HG03469 (cell line): ENCODE results near the gene ISG15.
"Not testable (repeated sequence)": the region's sequence is repeated elsewhere in the genome, so short reads cannot be mapped to it uniquely, and the experiment has no call there.

Experiments used
- ATAC-seq: cut with Tn5 transposase; IDR thresholded peaks from one replicate; pipeline ENCODE4 v1.9.1; 2021; ENCODE audit warnings: mild to moderate bottlenecking, moderate library complexity, moderate number of reproducible peaks; ENCODE audit not compliant: unreplicated experiment

The ISG15 gene

DNA sequence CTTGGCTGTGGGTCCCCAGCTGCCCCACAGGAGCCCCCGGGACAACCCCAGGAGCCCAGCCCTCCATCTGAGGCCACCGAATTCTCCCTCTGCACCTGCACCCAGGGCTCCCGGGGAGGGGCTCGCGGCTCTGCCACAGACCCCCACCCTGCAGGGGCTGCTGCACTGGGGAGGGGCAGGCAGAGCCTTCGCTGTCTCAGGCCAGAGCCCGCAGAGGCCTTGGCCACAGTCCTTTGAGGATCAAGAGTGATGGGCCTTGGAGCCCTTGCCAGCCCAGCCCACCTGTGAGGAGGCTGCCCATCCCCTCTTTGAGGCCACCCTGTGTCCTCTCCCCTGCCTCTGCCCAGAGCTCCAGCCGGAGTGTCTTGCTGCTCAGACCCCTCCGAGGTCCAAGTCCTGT is 37.9 kb upstream of the ISG15 start:
- no peak for ATAC-seq

DNA sequence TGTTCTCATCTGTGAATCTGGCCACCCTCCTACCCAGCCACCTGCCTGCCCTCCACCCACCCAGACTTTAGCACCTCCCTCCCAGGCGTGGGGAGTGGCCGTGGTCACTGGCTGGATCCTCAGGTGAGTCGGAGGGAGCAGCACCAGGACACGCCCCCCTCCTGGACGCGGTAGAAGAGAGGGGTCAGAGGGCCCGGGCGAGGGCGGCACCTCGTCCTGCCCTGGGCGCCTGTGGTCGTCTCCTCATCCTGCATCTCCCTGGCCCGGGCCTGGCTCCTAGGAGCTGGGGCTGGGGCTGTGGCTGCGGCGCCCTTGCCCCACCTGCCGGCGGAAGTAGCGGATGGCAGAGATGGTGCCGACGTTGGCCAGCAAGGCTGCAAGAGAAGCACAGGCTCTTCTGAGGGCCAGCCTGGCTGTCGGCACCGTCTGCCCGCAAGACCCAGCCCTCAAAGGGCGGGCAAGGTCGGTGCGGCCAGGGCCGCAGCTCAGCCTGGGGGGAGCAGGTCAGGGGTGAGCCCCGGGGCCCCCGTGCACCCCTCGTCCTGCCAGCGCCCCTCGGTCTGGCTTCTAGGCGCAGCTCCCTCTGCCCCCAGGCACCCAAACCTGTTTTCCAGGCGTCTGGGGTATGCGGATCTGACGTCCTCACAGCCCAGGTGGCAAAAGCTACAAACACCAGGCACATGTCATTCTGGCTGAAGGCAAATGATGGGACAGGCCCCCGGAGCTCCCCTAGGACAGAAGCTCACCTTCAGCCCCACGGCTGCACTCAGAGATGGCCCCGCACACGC is 37.2 kb upstream of the ISG15 start:
- ATAC-seq, result peak; percentile 46

DNA sequence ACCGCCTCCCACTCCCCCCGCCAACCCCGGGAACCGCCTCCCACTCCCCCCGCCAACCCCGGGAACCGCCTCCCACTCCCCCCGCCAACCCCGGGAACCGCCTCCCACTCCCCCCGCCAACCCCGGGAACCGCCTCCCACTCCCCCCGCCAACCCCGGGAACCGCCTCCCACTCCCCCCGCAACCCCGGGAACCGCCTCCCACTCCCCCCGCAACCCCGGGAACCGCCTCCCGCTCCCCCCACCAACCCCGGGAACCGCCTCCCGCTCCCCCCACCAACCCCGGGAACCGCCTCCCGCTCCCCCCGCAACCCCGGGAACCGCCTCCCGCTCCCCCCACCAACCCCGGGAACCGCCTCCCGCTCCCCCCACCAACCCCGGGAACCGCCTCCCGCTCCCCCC is 36.5 kb upstream of the ISG15 start:
- not testable (repeated sequence) for ATAC-seq

DNA sequence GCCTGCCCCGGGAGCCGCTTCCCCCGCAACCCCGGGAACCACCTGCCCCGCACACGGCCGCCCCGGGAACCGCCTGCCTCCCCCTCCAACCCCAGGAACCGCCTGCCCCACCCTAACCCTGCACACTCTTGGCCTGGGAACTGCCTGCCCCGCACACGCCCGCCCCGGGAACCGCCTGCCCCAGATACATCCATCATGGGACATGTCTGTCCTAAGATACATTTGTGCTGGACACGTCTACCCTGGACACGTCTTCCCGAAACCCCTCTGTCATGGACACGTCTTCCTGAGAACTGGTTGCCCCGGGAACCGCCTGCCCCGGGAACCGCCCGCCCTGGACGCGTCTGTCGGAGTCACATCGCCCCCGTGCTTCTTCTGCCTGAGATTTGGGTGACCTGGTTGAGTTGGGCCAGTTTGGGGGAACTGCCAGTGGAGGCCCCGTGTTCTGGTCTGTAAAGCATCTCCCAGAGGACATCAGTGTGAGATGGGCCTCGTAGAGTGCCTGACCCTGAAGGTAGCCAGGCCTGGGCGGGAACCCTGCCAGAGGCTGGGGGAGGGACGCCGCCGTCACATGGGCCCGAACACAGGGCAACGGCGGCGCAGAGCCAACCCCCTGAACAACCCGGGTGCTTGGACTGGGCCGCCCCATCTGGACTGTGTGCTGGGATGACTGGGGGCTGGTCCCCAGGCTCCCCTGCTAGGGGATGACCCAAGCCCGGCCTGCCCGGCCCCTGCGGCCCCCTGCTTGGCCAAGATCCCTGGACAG is 35.0 kb upstream of the ISG15 start:
- no peak for ATAC-seq

GRCh38 chr1:978835-979743 is 34.2 kb upstream of the ISG15 start:
- ATAC-seq, result no peak

DNA sequence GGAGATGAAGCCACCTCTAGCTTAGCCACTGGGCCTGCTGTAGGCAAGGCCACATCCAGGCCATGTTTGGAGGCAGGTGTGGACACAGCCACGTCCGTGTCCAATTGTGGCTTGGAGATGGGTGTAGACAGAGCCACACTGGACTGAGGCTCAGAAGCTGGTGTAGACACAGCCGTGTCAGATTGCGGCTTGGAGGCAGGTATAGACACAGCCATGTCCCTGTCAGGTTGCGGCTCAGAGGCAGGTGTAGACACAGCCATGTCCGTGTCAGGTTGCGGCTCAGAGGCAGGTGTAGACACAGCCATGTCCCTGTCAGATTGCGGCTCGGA is 33.6 kb upstream of the ISG15 start:
- no peak for ATAC-seq

GRCh38 chr1:980137-980571 is 33.1 kb upstream of the ISG15 start:
- ATAC-seq, result no peak

DNA sequence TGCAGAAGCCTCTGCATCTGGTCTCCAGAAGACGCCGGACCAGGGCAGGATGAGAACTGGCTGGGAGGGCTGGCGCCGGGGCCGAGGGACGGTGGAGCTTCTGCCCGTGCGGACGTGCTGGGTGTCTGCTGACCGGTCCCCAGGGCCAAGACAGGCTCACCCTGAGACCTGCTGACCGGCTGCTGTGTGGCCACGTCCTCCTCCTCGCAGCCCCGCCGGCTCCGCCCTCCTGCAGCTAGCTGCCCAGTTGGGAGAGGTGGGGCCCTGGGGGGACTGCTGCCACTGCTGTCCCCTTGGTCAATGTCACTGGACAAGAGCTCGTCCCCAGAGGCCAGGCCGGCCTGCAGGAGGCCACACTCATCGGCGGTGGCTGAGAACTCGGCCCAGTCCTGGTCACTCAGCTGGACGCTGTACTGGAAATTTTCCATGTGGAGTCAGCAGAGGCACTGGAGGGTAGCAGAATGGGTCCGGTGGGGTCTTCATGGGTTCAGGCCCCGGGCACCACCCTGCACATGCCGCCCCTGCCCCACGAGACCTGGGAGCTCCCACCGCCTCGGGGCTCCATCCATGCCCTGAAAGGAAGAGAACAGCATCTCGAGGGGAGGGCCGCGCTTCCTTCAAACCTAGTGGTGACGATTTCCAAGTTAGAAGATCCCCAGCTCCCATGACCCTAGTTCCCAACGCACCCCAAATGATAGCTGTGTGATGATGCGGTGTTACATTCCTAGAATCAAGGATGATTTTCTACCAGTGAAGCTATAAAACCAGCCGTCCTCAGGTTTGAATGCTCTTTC is 32.5 kb upstream of the ISG15 start:
- no peak for ATAC-seq

DNA sequence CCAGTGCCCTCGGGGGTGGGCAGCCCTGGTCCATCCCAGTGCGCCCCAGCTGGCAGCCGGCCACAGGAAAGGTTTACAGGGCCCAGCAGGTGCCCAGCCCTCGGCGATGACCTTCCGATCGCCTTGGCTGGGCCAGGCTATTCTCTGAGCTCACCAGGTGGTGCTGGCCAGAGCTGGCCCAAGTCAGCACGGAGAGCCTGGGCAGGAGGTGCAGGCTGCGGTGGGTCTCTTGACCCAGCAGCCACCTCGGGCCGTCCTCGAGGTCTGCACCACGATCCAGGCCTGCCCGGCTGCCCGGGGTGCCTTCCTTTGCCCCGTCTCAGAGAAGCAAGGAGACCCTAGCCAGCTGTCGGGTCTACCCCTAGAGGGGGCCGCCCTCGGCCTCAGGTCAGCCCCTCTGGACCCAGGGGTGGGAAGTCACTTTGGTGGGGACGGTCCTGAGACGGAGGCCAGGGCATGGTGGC is 31.8 kb upstream of the ISG15 start:
- no peak for ATAC-seq

DNA sequence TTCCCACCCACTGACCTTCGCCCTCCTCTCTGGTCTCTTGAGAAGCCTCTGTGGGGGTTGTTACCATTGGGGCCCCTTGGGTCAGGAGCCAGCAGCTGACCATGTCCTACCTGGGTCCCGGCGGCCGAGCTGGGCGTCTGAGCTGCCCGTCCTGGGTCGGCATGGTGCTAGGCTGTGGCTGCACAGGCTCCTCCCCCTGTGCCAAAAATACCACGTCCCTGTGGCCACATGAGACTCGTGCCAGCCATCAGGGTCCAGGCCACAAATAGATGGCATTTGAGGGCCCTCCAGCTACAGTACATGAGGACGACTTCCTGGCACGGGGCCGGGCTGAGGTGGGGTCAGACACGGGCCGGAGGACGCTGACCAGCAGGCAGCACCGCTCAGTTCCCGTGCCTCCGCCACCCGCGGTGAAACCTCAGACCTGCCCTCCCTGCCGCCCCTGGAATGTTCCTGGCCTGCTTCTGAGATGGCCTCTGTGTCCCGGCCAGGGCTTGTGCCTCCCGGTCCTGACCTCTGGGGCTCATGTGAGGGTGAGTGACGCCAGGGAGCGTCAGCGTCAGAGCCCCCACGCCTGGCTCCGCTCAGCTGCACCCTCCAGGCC is 31.2 kb upstream of the ISG15 start, which contains the start of gene PERM1:
TSS of gene PERM1 (minus strand) at position 139 of the 604 bp plus-strand sequence. CDS start 1,064 bp downstream, outside the sequence.
- ATAC-seq, result no peak

DNA sequence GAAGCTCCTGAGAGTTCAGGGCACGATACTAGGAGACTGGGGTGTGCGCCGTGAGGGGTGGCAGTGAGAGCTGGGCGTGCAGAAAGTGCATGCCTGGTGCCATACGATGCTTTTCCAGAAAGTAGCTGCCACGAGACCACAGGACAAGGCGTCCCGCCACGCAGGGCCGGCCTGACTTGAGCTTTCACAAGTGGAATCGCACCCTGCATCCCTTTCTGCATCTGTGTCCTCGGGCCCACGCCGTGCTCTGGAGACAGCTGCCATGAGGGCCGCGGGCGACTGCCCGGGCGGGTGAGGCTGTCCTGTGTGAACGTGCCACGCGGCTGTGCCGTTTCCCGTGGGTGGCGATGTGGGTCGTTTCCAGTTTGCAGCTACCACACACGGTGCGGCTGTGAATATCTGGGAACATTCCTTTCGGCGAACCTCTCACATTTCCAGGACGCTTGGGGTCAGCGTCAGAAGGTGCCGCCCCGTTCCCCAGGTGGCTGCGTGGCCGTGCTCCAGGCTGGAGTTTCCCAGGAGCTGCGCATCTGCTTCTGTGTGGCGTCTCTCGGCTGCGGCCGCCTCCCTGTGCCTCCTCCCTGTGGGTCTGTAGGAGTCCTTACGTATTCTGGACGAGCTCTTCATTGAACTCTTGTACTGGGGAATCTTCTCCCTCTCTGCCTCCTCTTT is 30.4 kb upstream of the ISG15 start:
- no peak for ATAC-seq

GRCh38 chr1:983798-984475 is 29.4 kb upstream of the ISG15 start:
- ATAC-seq, result no peak

DNA sequence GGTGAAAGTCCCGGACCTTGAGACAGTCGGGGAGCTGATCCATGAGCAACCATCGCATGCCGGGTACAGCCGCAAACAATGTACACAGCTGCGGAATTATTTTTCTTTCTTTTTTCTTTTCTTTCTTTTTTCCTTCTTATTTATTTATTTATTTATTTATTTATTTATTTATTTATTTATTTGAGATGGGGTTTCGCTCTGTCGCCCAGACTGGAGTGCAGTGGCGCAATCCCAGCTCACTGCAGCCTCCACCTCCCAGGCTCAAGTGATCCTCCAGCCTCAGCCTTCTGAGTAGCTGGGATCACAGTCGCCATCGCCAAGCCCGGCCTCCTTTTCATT is 28.9 kb upstream of the ISG15 start:
- ATAC-seq, result no peak

DNA sequence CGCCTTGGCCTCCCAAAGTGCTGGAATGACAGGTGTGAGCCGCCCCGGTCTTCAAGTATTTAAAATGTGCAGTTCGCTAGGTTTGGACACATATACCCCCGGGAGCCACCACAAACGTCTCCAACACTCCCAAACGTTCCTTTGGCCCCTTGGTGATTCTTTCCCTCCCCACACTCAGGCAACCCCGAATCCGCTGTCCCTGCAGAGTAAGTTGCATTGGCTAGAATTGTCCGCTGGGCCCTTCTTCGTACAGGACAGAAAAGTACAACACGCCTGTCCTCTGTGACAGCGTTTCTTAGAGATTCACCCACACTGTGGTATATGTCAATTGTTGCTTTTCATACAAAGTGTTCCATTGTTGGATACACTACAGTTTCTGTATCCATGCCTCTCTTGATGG is 28.2 kb upstream of the ISG15 start:
- no peak for ATAC-seq

- ATAC-seq, result not testable (repeated sequence)
These were observed 25.2 kb upstream of the ISG15 start for GRCh38 chr1:988061-988460.

DNA sequence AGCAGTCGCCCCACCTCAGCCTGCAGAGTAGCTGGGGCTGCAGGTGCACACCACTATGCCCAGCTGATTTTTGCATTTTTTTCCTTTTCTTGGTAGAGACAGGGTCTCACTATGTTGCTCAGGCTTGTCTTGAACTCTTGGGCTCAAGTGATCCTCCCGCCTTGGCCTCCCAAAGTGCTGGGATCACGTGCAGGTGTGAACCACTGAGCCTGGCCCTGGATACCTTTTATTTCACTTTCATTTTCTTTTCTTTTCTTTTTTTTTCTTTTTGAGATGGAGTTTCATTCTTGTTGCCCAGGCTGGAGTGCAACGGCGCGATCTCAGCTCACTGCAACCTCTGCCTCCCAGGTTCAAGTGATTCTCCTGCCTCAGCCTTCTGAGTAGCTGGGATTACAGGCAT is 22.0 kb upstream of the ISG15 start:
- not testable (repeated sequence) for ATAC-seq

DNA sequence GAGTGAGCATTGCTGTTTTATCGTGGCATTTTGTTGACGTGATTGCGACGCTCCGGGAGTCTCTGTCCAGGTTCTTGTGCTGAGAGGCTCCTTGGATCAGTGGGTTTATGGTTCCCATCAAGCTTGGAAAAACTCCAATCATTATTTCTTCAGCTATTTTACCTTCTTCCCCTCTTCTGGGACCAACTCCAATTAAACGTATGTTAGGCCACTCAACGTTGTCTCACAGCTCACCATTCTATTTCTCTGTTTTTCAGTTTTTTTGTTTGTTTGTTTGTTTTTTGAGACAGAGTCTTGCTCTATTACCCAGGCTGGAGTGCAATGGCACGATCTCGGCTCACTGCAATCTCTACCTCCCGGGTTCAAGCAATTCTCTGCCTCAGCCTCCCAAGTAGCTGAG is 21.4 kb upstream of the ISG15 start:
- no peak for ATAC-seq

DNA sequence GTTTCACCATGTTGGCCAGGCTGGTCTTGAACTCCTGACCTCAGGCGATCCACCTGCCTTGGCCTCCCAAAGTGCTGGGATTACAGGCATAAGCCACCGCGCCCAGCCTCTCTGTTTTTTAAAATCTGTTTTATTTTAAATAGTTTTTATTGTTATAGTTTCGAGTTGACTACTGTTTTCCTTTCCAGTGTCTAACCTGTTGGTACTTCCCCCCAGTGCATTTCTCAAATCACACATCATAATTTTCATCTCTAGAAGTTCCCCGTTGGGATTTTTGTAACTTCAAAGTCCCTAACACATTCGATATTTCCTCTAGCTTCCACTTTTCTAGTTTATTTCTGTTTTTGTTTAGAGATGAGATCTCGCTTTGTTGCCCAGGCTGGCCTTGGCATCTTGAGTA is 20.9 kb upstream of the ISG15 start:
- no peak for ATAC-seq
